Activated B cell treated with CpG ODN at 0.5 μM for 24 hours (primary cell): ENCODE data around the gene PADI1. TPM values are rescaled to one million over a fixed set of nuclear protein-coding genes. Genes with fewer than 3 reads are reported as not detected.

Source experiments
- ATAC-seq: fragments of 200-7000 bp; cut with Tn5 transposase; one replicate; pipeline ENCODE4 v1.10.0; 2021; ENCODE audit warnings: low read depth, mild to moderate bottlenecking, moderate library complexity
- CTCF ChIA-PET: fragments of 350-600 bp; sonication (Branson Sonifier 250); formaldehyde crosslinking; loops from one replicate; lab custom pipeline; 2021; ENCODE audit warnings: antibody characterized with exemption; lab: Charles Lee
- POLR2A ChIA-PET: fragments of 350-600 bp; sonication (Branson Sonifier 250); formaldehyde crosslinking; loops from one replicate; lab custom pipeline; 2021; ENCODE audit warnings: antibody characterized with exemption; lab: Charles Lee
- DNase-seq: peaks from one replicate; pipeline ENCODE4 v3.0.0; 2022
- H3K27ac Mint-ChIP-seq: one replicate; pipeline ENCODE4 v1.8.0; 2020; ENCODE audit warnings: mixed read lengths
- H3K27me3 Mint-ChIP-seq: one replicate; pipeline ENCODE4 v1.8.0; 2021; ENCODE audit warnings: mixed read lengths
- H3K36me3 Mint-ChIP-seq: one replicate; pipeline ENCODE4 v1.8.0; 2021; ENCODE audit warnings: low read depth, mixed read lengths
- H3K4me1 Mint-ChIP-seq: one replicate; pipeline ENCODE4 v1.8.0; 2021; ENCODE audit warnings: mixed read lengths
- H3K4me3 Mint-ChIP-seq: one replicate; pipeline ENCODE4 v1.8.0; 2020; ENCODE audit warnings: mild to moderate bottlenecking, mixed read lengths
- H3K9me3 Mint-ChIP-seq: one replicate; pipeline ENCODE4 v1.8.0; 2020; ENCODE audit warnings: mixed read lengths
- CTCF ChIP-seq: fragments of 200-600 bp; IDR thresholded peaks from one replicate; pipeline ENCODE4 v1.8.0; 2022; ENCODE audit warnings: antibody characterized with exemption, mild to moderate bottlenecking
- intact Hi-C: fragments of 100-400 bp; cut with micrococcal nuclease; formaldehyde crosslinking; loops from one replicate; pipeline ENCODE4 v1.15.1; 2024
- total RNA-seq: library from RNA; stranded (reverse); gene quantifications from 2 replicates; pipeline ENCODE4 v1.2.3, GENCODE V29; 2022

Gene PADI1
- total RNA-seq, 1 donor from 2014 or later: not detected

DNA sequence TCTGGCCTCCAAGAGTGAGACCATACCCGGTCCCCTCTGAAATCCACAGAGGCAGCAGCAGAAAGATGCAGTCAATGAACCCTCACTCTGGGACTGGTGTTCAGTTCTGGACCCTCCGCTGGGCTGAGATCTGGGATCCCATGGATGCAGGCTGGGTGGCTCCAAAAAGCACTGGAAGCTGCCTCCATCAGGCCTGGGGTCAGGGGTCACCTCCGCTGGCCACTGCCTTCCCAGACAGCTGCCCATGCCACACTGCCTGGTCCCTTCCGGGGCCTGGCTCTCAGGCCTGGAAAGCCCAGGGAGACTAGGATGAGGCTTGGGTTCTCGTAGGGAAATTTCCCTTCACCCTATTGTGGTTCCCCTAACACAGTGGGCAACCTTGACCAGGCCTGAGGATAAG is 81.7 kb downstream of the PADI1 start:
- no peak for DNase-seq
- H3K4me1 Mint-ChIP-seq: peaks cover 5% of the 10 kb centered on the region
- peaks cover 4% of the 10 kb centered on the region for H3K27me3 Mint-ChIP-seq
- intact Hi-C loops: no loop called here
- ChIA-PET CTCF (no interaction called here), POLR2A (no interaction called here)
- ATAC-seq: no peak
- H3K9me3 Mint-ChIP-seq: no peaks in the 10 kb centered on the region
- H3K27ac Mint-ChIP-seq: no peak overlapping the region
- no peak for TF ChIP-seq CTCF
- no peak overlapping the region for H3K4me3 Mint-ChIP-seq
- H3K36me3 Mint-ChIP-seq: no peaks in the 10 kb centered on the region

- Mint-ChIP-seq H3K36me3 (no peaks in the 10 kb centered on the region), H3K9me3 (no peaks in the 10 kb centered on the region), H3K4me1 (peaks cover under 1% of the 10 kb centered on the region), H3K4me3 (no peak overlapping the region), H3K27me3 (peaks cover 3% of the 10 kb centered on the region), H3K27ac (no peak overlapping the region)
- CTCF ChIA-PET: no interaction called here
- ATAC-seq (no peak), DNase-seq (no peak)
- intact Hi-C loops: no loop called here
- no peak for TF ChIP-seq CTCF
- POLR2A ChIA-PET: no interaction called here
Observed at GRCh38 chr1:17287130-17287776, 82.3 kb downstream of the PADI1 start.

GRCh38 chr1:17289721-17290120 is 84.8 kb downstream of the PADI1 start:
- Mint-ChIP-seq H3K4me3 (no peak overlapping the region), H3K9me3 (no peaks in the 10 kb centered on the region), H3K27ac (no peak overlapping the region), H3K27me3 (peaks cover 14% of the 10 kb centered on the region), H3K4me1 (no peaks in the 10 kb centered on the region), H3K36me3 (no peaks in the 10 kb centered on the region)
- intact Hi-C loops: no loop called here
- ChIA-PET POLR2A (no interaction called here), CTCF (no interaction called here)
- DNase-seq: no peak
- no peak for TF ChIP-seq CTCF
- ATAC-seq: no peak

DNA sequence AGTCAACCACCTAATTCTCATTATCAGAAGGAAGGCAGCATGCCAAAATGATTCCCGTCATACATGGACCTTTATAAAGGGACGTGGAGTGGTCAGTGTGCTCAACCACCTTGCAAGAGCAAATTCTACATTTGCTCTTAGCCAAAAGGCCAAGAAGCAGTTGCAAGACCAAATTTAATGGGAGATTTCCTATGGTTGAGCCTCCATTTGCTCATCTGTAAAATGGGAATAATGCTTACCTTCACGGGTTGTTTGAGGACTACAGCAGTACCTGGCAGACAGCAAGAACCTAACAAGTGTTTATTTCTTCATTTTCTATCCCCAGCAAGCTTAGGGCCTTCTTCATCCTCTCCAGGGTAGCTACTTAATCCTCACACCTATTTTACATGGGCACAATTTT is 85.6 kb downstream of the PADI1 start:
- no peak overlapping the region for H3K4me3 Mint-ChIP-seq
- H3K9me3 Mint-ChIP-seq: no peaks in the 10 kb centered on the region
- ChIA-PET CTCF (no interaction called here), POLR2A (no interaction called here)
- no peaks in the 10 kb centered on the region for H3K4me1 Mint-ChIP-seq
- no peak for TF ChIP-seq CTCF
- H3K36me3 Mint-ChIP-seq: no peaks in the 10 kb centered on the region
- H3K27me3 Mint-ChIP-seq: peaks cover 18% of the 10 kb centered on the region
- ATAC-seq (no peak), DNase-seq (no peak)
- intact Hi-C loops: no loop called here
- H3K27ac Mint-ChIP-seq: no peak overlapping the region

GRCh38 chr1:17292299-17293160 is 87.6 kb downstream of the PADI1 start:
- POLR2A ChIA-PET: no interaction called here
- DNase-seq: no peak
- CTCF ChIA-PET: no interaction called here
- TF ChIP-seq CTCF: no peak
- Mint-ChIP-seq H3K4me1 (no peaks in the 10 kb centered on the region), H3K36me3 (no peaks in the 10 kb centered on the region), H3K27ac (no peak overlapping the region), H3K4me3 (no peak overlapping the region), H3K27me3 (peaks cover 18% of the 10 kb centered on the region), H3K9me3 (no peaks in the 10 kb centered on the region)
- no peak for ATAC-seq
- intact Hi-C loops: no loop called here
